ENCODE measurements around the gene DCK.

DCK gene

DNA sequence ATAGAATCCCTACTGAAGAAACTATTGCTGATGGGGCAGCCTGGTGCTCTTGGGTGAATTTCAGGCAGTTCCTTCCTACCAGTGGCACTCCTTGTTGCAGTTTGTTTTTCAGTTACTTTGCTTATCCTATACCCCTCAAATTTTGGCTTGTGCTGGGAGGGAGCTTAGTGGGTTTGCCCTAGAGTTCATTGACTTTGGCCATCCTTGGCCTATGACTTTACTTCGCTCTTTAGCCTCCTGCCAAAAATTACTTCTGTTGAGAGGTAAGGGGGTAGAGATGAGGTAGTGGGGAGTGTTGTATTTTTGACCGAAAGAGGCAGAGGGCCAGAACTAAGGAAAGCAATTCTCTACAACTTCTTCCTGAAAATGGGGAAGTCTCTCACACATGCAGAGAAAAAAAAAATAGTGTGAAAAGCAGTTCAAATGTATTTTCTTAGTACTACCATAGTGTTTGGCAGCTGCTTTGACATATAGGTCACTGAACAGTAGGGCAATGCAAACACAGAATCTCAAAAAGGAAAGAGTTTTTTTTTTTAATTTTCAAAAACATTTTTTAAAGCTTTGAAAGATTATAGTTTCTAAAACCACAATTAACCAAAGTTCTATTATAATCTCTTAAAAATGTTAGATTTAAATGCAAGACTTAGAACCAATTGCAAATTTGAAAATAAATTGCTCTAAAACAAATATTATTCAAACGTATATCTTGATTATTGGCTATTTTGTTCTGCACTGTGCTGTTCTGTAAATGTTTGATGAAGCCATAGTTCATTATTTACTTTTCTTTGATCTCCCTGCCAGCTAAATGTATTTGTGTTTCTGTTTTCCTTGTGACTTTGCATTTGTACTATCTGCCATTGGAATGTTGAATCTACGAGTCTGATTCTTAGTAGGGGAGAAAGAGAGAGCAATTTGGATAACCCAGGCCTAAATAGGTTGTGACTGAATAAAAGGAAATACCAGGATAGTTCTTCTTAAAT, 73.6 kb downstream of the DCK start:
- no peak for DNase-seq (ENCODE audit: extremely low read depth, insufficient read length)
- Histone ChIP-seq H3K4me3 (replicated peaks; ENCODE audit: low read depth, low read length) (no peak overlapping the region), H3K36me3 (ENCODE audit: control insufficient read depth, insufficient read depth, low read length) (no peaks in the 10 kb centered on the region), H3K27me3 (replicated peaks; ENCODE audit: control insufficient read depth, insufficient read depth, low read length) (no peaks in the 10 kb centered on the region)
- TF ChIP-seq, protein P1, sequence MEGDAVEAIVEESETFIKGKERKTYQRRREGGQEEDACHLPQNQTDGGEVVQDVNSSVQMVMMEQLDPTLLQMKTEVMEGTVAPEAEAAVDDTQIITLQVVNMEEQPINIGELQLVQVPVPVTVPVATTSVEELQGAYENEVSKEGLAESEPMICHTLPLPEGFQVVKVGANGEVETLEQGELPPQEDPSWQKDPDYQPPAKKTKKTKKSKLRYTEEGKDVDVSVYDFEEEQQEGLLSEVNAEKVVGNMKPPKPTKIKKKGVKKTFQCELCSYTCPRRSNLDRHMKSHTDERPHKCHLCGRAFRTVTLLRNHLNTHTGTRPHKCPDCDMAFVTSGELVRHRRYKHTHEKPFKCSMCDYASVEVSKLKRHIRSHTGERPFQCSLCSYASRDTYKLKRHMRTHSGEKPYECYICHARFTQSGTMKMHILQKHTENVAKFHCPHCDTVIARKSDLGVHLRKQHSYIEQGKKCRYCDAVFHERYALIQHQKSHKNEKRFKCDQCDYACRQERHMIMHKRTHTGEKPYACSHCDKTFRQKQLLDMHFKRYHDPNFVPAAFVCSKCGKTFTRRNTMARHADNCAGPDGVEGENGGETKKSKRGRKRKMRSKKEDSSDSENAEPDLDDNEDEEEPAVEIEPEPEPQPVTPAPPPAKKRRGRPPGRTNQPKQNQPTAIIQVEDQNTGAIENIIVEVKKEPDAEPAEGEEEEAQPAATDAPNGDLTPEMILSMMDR (IDR thresholded peaks at IDR 0.05; ENCODE audit: insufficient read depth, low read length, poor library complexity, severe bottlenecking), result no peak

- Histone ChIP-seq H3K27me3 (replicated peaks; ENCODE audit: control insufficient read depth, insufficient read depth, low read length) (no peaks in the 10 kb centered on the region), H3K4me3 (replicated peaks; ENCODE audit: low read depth, low read length) (no peak overlapping the region), H3K36me3 (ENCODE audit: control insufficient read depth, insufficient read depth, low read length) (no peaks in the 10 kb centered on the region)
- TF ChIP-seq, protein P1 (IDR thresholded peaks at IDR 0.05; ENCODE audit: insufficient read depth, low read length, poor library complexity, severe bottlenecking), result no peak
- no peak for DNase-seq (ENCODE audit: extremely low read depth, insufficient read length)
Observed at GRCh38 chr4:71069063-71069462, 75.6 kb downstream of the DCK start.

GRCh38 chr4:71070015-71070414, 76.6 kb downstream of the DCK start:
- TF ChIP-seq, protein P1 (IDR thresholded peaks at IDR 0.05; ENCODE audit: insufficient read depth, low read length, poor library complexity, severe bottlenecking), result no peak
- no peaks in the 10 kb centered on the region for H3K27me3 ChIP-seq (replicated peaks; ENCODE audit: control insufficient read depth, insufficient read depth, low read length)
- no peaks in the 10 kb centered on the region for H3K36me3 ChIP-seq (ENCODE audit: control insufficient read depth, insufficient read depth, low read length)
- DNase-seq (ENCODE audit: extremely low read depth, insufficient read length), result no peak
- no peak overlapping the region for H3K4me3 ChIP-seq (replicated peaks; ENCODE audit: low read depth, low read length)

GRCh38 chr4:71074452-71075299, 81.2 kb downstream of the DCK start:
- Histone ChIP-seq H3K27me3 (replicated peaks; ENCODE audit: control insufficient read depth, insufficient read depth, low read length) (no peaks in the 10 kb centered on the region), H3K36me3 (ENCODE audit: control insufficient read depth, insufficient read depth, low read length) (no peaks in the 10 kb centered on the region), H3K4me3 (replicated peaks; ENCODE audit: low read depth, low read length) (no peak overlapping the region)
- no peak for DNase-seq (ENCODE audit: extremely low read depth, insufficient read length)
- TF ChIP-seq, protein P1 (IDR thresholded peaks at IDR 0.05; ENCODE audit: insufficient read depth, low read length, poor library complexity, severe bottlenecking), result no peak

All from GM06990 (cell line).